ENCODE measurements around the gene CARD10.
A peak's percentile ranks its signal among the peaks of the same experiment; 100 is the strongest.

CARD10 gene

GRCh38 chr22:37519268-37520195 is at the start of gene CARD10:
Gene CARD10 (minus strand): TSS chr22:37519415. CDS start chr22:37519200, 215 bp downstream.
- DNase-seq, result no peak

GRCh38 chr22:37568448-37569008 is 49.3 kb upstream of the CARD10 start:
- DNase-seq, result no peak

- DNase-seq, result no peak
These were observed 48.8 kb upstream of the CARD10 start for GRCh38 chr22:37568012-37568411.

- DNase-seq, result peak; percentile 78
These were observed 47.9 kb upstream of the CARD10 start for GRCh38 chr22:37566903-37567798.

GRCh38 chr22:37566329-37566837 is 47.2 kb upstream of the CARD10 start:
- DNase-seq, result no peak

GRCh38 chr22:37565830-37566229 is 46.6 kb upstream of the CARD10 start:
- DNase-seq, result no peak

- no peak for DNase-seq
These were observed 45.0 kb upstream of the CARD10 start for GRCh38 chr22:37564111-37564711.

- DNase-seq, result no peak
These were observed 44.2 kb upstream of the CARD10 start for GRCh38 chr22:37563153-37564081.

- DNase-seq, result no peak
These were observed 43.0 kb upstream of the CARD10 start for GRCh38 chr22:37562049-37562875.

GRCh38 chr22:37561212-37562048 is 42.2 kb upstream of the CARD10 start:
- DNase-seq, result peak; percentile 75

GRCh38 chr22:37560608-37561211 is 41.5 kb upstream of the CARD10 start:
- DNase-seq, result no peak

GRCh38 chr22:37559901-37560607 is 40.8 kb upstream of the CARD10 start, which contains the start of gene CDC42EP1:
Gene CDC42EP1 (plus strand): TSS chr22:37560480. CDS start chr22:37566350, 5,870 bp downstream.
- no peak for DNase-seq

GRCh38 chr22:37559521-37559900 is 40.3 kb upstream of the CARD10 start:
- DNase-seq, result no peak

GRCh38 chr22:37558815-37559214 is 39.6 kb upstream of the CARD10 start:
- DNase-seq, result no peak

GRCh38 chr22:37557321-37558001 is 38.2 kb upstream of the CARD10 start:
- DNase-seq, result no peak

- DNase-seq, result no peak
These were observed 37.5 kb upstream of the CARD10 start for GRCh38 chr22:37556710-37557109.

GRCh38 chr22:37555029-37555428 is 35.8 kb upstream of the CARD10 start:
- no peak for DNase-seq

GRCh38 chr22:37553725-37554124 is 34.5 kb upstream of the CARD10 start:
- DNase-seq, result no peak

All from NCI-H82 (cell line).